ENCODE measurements around the gene THPO. TPM values are rescaled to one million over a fixed set of nuclear protein-coding genes. Genes with fewer than 3 reads are reported as not detected.

The THPO gene
- total and polyA plus RNA-seq, 2 donors (not counting 3 experiments of a cell fraction or from before 2014, with no cell fraction given): 0.08 TPM; not detected in 1

DNA sequence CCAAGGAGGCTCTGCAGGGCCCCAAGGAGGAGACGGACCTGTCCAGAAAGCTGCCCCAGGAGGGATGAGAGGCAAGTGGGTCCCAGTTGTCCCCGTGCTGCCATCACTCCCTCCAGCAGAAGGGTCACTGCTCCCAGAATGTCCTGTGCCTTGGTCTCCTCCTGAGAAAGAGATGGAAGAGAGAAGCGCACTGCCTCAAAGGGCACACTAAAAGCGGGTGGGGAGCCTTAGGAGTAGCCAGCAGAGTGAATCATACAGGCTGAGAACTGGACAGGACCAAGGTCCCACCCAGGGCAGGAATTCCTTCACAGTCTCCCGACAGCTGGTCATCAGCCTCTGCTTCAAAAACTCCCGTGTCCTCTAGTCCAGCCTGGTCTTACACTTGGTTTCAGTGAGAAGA lies 4.6 kb downstream of the THPO start:
- no TSS peak for BruUV-seq (replicated peaks)
- no peak overlapping the region for H3K4me3 ChIP-seq (replicated peaks in 1 of 3; ENCODE audit: insufficient read depth in 1 of 3, low read depth in 1 of 3, low read length in 3 of 3)
- peaks cover 17% of the 10 kb centered on the region in 2 experiments for H3K27me3 ChIP-seq (ENCODE audit: control insufficient read depth in 2 of 2, insufficient read depth in 2 of 2, low read length in 2 of 2)
- H3K9ac ChIP-seq (replicated peaks; ENCODE audit: extremely low read depth, insufficient read depth, low read length): no peak overlapping the region
- no peak overlapping the region for H3K4me2 ChIP-seq (ENCODE audit: insufficient read depth, low read length)
- no peaks in the 10 kb centered on the region for H3K9me1 ChIP-seq (replicated peaks; ENCODE audit: control insufficient read depth, extremely low read depth, insufficient read depth, low read length)
- H3K27ac ChIP-seq (ENCODE audit: insufficient read depth, low read depth, low read length): no peak overlapping the region
- dilution Hi-C loops (cut with MboI; ENCODE audit: extremely low pct_ligation_motif_present, low sequenced_read_pairs) (no loop called here), intact Hi-C loops (cut with micrococcal nuclease) (loop anchor here (10.0 kb wide), 1 partner anchor 401 kb away; no protein-coding TSS in a partner anchor)
- H3K36me3 ChIP-seq (ENCODE audit: control insufficient read depth in 2 of 2, extremely low read depth in 1 of 2, insufficient read depth in 2 of 2, low read length in 2 of 2): no peaks in the 10 kb centered on the region
- TF ChIP-seq JUN (IDR thresholded peaks at IDR 0.05; ENCODE audit: borderline replicate concordance, insufficient read depth, insufficient read length, low read depth): no peak
- no peak for TF ChIP-seq EZH2 (IDR thresholded peaks at IDR 0.05; ENCODE audit: borderline replicate concordance, low read depth, low read length, severe bottlenecking)
- no peak for TF ChIP-seq MYC (IDR thresholded peaks at IDR 0.05; ENCODE audit: low read depth, low read length)
- TF ChIP-seq FOS (IDR thresholded peaks at IDR 0.05; ENCODE audit: borderline replicate concordance, insufficient read depth, low read length): no peak
- TF ChIP-seq POLR2A (IDR thresholded peaks at IDR 0.05; ENCODE audit: low read depth, low read length): no peak
- TF ChIP-seq, protein P1, sequence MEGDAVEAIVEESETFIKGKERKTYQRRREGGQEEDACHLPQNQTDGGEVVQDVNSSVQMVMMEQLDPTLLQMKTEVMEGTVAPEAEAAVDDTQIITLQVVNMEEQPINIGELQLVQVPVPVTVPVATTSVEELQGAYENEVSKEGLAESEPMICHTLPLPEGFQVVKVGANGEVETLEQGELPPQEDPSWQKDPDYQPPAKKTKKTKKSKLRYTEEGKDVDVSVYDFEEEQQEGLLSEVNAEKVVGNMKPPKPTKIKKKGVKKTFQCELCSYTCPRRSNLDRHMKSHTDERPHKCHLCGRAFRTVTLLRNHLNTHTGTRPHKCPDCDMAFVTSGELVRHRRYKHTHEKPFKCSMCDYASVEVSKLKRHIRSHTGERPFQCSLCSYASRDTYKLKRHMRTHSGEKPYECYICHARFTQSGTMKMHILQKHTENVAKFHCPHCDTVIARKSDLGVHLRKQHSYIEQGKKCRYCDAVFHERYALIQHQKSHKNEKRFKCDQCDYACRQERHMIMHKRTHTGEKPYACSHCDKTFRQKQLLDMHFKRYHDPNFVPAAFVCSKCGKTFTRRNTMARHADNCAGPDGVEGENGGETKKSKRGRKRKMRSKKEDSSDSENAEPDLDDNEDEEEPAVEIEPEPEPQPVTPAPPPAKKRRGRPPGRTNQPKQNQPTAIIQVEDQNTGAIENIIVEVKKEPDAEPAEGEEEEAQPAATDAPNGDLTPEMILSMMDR (IDR thresholded peaks at IDR 0.05; ENCODE audit: extremely low read depth in 1 of 2, insufficient read depth in 1 of 2, low read depth in 1 of 2, low read length in 2 of 2): no peak
- no peak for TF ChIP-seq MAX (IDR thresholded peaks at IDR 0.05; ENCODE audit: insufficient read depth, insufficient read length)
- no peak for TF ChIP-seq POLR2AphosphoS5 (IDR thresholded peaks at IDR 0.05; ENCODE audit: insufficient read depth, low read depth, low read length)
- TF ChIP-seq GATA2 (IDR thresholded peaks at IDR 0.05; ENCODE audit: insufficient read depth, insufficient read length, low read depth, low read length): no peak
- no peaks in the 10 kb centered on the region for H4K20me1 ChIP-seq (replicated peaks; ENCODE audit: control insufficient read depth, extremely low read depth, insufficient read depth, low read length)
- FAIRE-seq (no peak), DNase-seq (ENCODE audit: low read depth, low spot score) (no peak)
- H3K4me1 ChIP-seq (ENCODE audit: control insufficient read depth, extremely low read depth, insufficient read depth, low read length): peaks cover 25% of the 10 kb centered on the region
- no peaks in the 10 kb centered on the region for H3K9me3 ChIP-seq (replicated peaks; ENCODE audit: control insufficient read depth, insufficient read depth, low read length)
- H2AFZ ChIP-seq (ENCODE audit: low read depth, low read length): no peak overlapping the region
- CTCF ChIA-PET: interaction anchor here (0.7 to 10.1 kb wide), 9 partner anchors 10 to 188 kb away, joined by 3 to 266 read pairs (median 52); partner anchors contain the start of gene EPHB3
- POLR2A ChIA-PET: no interaction called here
- no peaks in the 10 kb centered on the region for H3K79me2 ChIP-seq (ENCODE audit: control insufficient read depth, insufficient read depth, low read length)

Data from endothelial cell of umbilical vein (primary cell).